22Rv1 (cell line): Measurements from ENCODE around the gene AREG.

ENCODE experiments used
- H3K27ac ChIP-seq: fragments of 450-650 bp; 2 replicates; pipeline ENCODE4 v1.5.1; 2017
- CTCF ChIP-seq: fragments of 450-650 bp; IDR thresholded peaks from 2 replicates; pipeline ENCODE4 v1.5.1; 2017; ENCODE audit warnings: mild to moderate bottlenecking
- ZFX ChIP-seq: fragments of 450-650 bp; IDR thresholded peaks from 2 replicates; pipeline ENCODE4 v1.6.1; 2017; ENCODE audit warnings: antibody characterized with exemption, borderline replicate concordance

Gene AREG

GRCh38 chr4:74463123-74463522, 18.2 kb downstream of the AREG start:
- TF ChIP-seq CTCF (no peak), ZFX (no peak)
- H3K27ac ChIP-seq: no peak overlapping the region

- no peak overlapping the region for H3K27ac ChIP-seq
- no peak for TF ChIP-seq ZFX
- TF ChIP-seq CTCF: no peak
Measured at GRCh38 chr4:74464291-74464690, 19.4 kb downstream of the AREG start.

- TF ChIP-seq ZFX (no peak), CTCF (no peak)
- no peak overlapping the region for H3K27ac ChIP-seq
Measured at GRCh38 chr4:74466242-74466641, 21.3 kb downstream of the AREG start.

- TF ChIP-seq ZFX: no peak
- TF ChIP-seq CTCF: no peak
- no peak overlapping the region for H3K27ac ChIP-seq
Measured at GRCh38 chr4:74471264-74471663, 26.3 kb downstream of the AREG start.

GRCh38 chr4:74473155-74473811, 28.3 kb downstream of the AREG start:
- no peak for TF ChIP-seq CTCF
- TF ChIP-seq ZFX: no peak
- no peak overlapping the region for H3K27ac ChIP-seq

- TF ChIP-seq CTCF (no peak), ZFX (no peak)
- no peak overlapping the region for H3K27ac ChIP-seq
Measured at GRCh38 chr4:74474345-74475090, 29.6 kb downstream of the AREG start.

- TF ChIP-seq ZFX (no peak), CTCF (no peak)
- no peak overlapping the region for H3K27ac ChIP-seq
Measured at GRCh38 chr4:74475091-74475800, 30.3 kb downstream of the AREG start.
